ENCODE measurements around the gene HOXC13. TPM values are rescaled to one million over a fixed set of nuclear protein-coding genes. Genes with fewer than 3 reads are reported as not detected.

Gene HOXC13
- total RNA-seq, 2 experiments from 2014 or later, result not detected

DNA sequence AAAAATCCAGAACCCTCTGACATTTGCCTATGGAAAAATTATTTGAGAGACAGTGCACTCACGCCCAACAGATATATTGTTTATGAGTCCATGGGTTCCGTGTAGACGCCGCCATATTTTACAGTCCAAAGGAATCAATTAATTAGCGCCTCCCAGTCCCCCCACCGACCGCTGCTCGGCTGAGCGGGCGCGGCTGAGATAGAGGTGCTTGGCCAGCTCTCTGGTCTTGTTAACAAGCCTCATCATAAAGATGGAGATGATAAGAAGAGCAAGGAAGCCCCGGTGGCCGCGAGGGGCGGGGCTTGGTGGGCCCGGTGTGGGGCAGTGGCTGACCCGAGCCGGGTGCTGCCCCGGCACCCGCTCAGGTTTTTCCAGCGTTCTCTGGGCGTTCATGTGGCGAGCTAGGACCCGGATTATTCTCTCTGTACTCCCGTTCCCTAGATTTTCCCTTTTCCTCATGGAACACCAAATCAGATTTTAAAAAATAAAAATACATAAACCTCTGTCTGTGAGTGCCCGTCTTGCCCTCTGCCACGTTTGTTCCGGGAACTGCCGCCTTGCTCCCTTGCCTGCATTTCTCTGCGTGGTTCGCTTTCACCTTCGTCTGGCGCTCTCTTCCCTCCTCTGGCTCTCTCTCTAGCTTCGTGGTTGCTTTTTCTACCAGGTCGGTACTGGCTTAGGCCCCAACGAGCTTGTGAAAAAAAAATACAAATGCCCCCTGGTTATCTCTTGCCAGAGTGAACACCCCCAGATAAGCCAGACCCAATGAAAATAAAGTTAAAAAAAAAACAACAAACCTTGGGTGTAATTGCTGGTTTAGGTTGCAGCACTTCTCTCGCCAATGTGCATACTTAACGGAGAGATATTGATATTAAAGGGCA, 25.0 kb downstream of the HOXC13 start:
- TF ChIP-seq CTCF (IDR thresholded peaks at IDR 0.05), result no peak
- DNase-seq, result no peak
- Mint-ChIP-seq H3K9me3 (no peaks in the 10 kb centered on the region), H3K4me1 (ENCODE audit: low read depth) (peaks cover 44% of the 10 kb centered on the region), H3K27me3 (peaks cover 95% of the 10 kb centered on the region), H3K36me3 (ENCODE audit: low read depth) (no peaks in the 10 kb centered on the region), H3K4me3 (no peak overlapping the region), H3K27ac (no peak overlapping the region)
- intact Hi-C loops (cut with DNase I, micrococcal nuclease), result loop anchor here (5.0 kb wide), 2 partner anchors 34 to 84 kb away; no protein-coding TSS in a partner anchor
- no peaks in the 10 kb centered on the region for H3K36me3 ChIP-seq (ENCODE audit: insufficient read depth, low read length)
- H3K9me3 ChIP-seq (ENCODE audit: control insufficient read depth in 1 of 2, insufficient read depth in 1 of 2, low read length in 2 of 2), result peaks cover 8 to 53% of the 10 kb centered on the region in 2 experiments
- no peak overlapping the region for H3K4me3 ChIP-seq (ENCODE audit: low read length)
- no peak for ATAC-seq (ENCODE audit: poor library complexity)
- H3K27ac ChIP-seq (ENCODE audit: low read depth in 1 of 2, low read length in 2 of 2), result no peak overlapping the region
- peaks cover 44% of the 10 kb centered on the region for H3K4me1 ChIP-seq (ENCODE audit: insufficient read depth, low read length)
- H3K27me3 ChIP-seq (ENCODE audit: control insufficient read depth in 1 of 2, insufficient read depth in 2 of 2, low read length in 2 of 2), result peaks cover 95 to 100% of the 10 kb centered on the region in 2 experiments
- ChIA-PET POLR2A (no interaction called here), CTCF (interaction anchor here (1.1 kb wide), 1 partner anchor 22 kb away, joined by 3 read pairs; the partner anchor contains the start of gene HOXC10)

DNA sequence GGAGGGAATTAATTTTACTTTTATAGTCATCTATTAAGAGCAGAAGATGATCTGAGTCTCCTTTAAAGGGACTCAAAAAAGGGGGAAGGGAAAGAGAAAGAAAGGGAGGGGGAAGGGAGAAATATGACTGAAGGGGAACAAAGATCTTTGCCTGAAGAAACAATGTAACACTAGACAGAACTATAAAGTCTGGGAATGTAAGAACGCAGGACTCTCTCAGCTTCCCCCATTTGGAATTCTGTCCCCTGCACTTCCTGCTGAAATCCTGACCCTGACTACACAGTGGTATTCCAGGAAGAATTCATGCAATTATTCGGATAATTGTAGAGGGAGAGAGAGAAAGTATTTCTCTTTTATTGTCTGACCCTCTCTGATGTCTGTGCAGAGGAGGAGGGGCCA, 25.7 kb downstream of the HOXC13 start:
- peaks cover 44% of the 10 kb centered on the region for H3K4me1 Mint-ChIP-seq (ENCODE audit: low read depth)
- peak overlapping the region; percentile 37 for H3K4me3 Mint-ChIP-seq
- Histone ChIP-seq H3K27ac (ENCODE audit: low read depth in 1 of 2, low read length in 2 of 2) (no peak overlapping the region), H3K27me3 (ENCODE audit: control insufficient read depth in 1 of 2, insufficient read depth in 2 of 2, low read length in 2 of 2) (peaks cover 95 to 100% of the 10 kb centered on the region in 2 experiments), H3K36me3 (ENCODE audit: insufficient read depth, low read length) (no peaks in the 10 kb centered on the region), H3K9me3 (ENCODE audit: control insufficient read depth in 1 of 2, insufficient read depth in 1 of 2, low read length in 2 of 2) (peaks cover 8 to 54% of the 10 kb centered on the region in 2 experiments), H3K4me1 (ENCODE audit: insufficient read depth, low read length) (peaks cover 44% of the 10 kb centered on the region), H3K4me3 (ENCODE audit: low read length) (no peak overlapping the region)
- DNase-seq (no peak), ATAC-seq (ENCODE audit: poor library complexity) (no peak)
- H3K27ac Mint-ChIP-seq, result no peak overlapping the region
- CTCF ChIA-PET, result interaction anchor here (1.1 kb wide), 1 partner anchor 21 kb away, joined by 3 read pairs; the partner anchor contains the start of gene HOXC10
- H3K36me3 Mint-ChIP-seq (ENCODE audit: low read depth), result no peaks in the 10 kb centered on the region
- no peak for TF ChIP-seq CTCF (IDR thresholded peaks at IDR 0.05)
- POLR2A ChIA-PET, result interaction anchor here (0.9 kb wide), 1 partner anchor 9 kb away, joined by 4 read pairs; the partner anchor contains the start of gene HOXC11
- intact Hi-C loops (cut with DNase I, micrococcal nuclease), result loop anchor here (5.0 kb wide), 2 partner anchors 33 to 83 kb away; no protein-coding TSS in a partner anchor
- H3K27me3 Mint-ChIP-seq, result peaks cover 95% of the 10 kb centered on the region
- no peaks in the 10 kb centered on the region for H3K9me3 Mint-ChIP-seq

- H3K27me3 Mint-ChIP-seq, result peaks cover 95% of the 10 kb centered on the region
- Histone ChIP-seq H3K9me3 (ENCODE audit: control insufficient read depth in 1 of 2, insufficient read depth in 1 of 2, low read length in 2 of 2) (peaks cover 8 to 60% of the 10 kb centered on the region in 2 experiments), H3K4me3 (ENCODE audit: low read length) (no peak overlapping the region), H3K27ac (ENCODE audit: low read depth in 1 of 2, low read length in 2 of 2) (no peak overlapping the region), H3K27me3 (ENCODE audit: control insufficient read depth in 1 of 2, insufficient read depth in 2 of 2, low read length in 2 of 2) (peaks cover 95 to 100% of the 10 kb centered on the region in 2 experiments), H3K36me3 (ENCODE audit: insufficient read depth, low read length) (no peaks in the 10 kb centered on the region), H3K4me1 (ENCODE audit: insufficient read depth, low read length) (peaks cover 43% of the 10 kb centered on the region)
- no peak for TF ChIP-seq CTCF (IDR thresholded peaks at IDR 0.05)
- POLR2A ChIA-PET, result interaction anchor here (0.6 to 1.5 kb wide), 3 partner anchors 8 to 223 kb away, joined by 3 to 5 read pairs (median 4); partner anchors contain the start of genes HOXC11 and SMUG1
- intact Hi-C loops (cut with DNase I, micrococcal nuclease), result no loop called here
- no peaks in the 10 kb centered on the region for H3K36me3 Mint-ChIP-seq (ENCODE audit: low read depth)
- ATAC-seq (ENCODE audit: poor library complexity) (no peak), DNase-seq (no peak)
- no peaks in the 10 kb centered on the region for H3K9me3 Mint-ChIP-seq
- CTCF ChIA-PET, result interaction anchor here (1.8 kb wide), 1 partner anchor 19 kb away, joined by 4 read pairs; the partner anchor contains the start of gene HOXC10
- peaks cover 40% of the 10 kb centered on the region for H3K4me1 Mint-ChIP-seq (ENCODE audit: low read depth)
- peak overlapping the region; percentile 70 for H3K4me3 Mint-ChIP-seq
- no peak overlapping the region for H3K27ac Mint-ChIP-seq
These were observed 26.9 kb downstream of the HOXC13 start for GRCh38 chr12:53965281-53966084.

Measured in CD4-positive, alpha-beta T cell (primary cell).